H1 (cell line): Measurements from ENCODE around the gene HOOK1. TPM values are rescaled to one million over a fixed set of nuclear protein-coding genes. Genes with fewer than 3 reads are reported as not detected.

ENCODE experiments used
- CREB1 ChIP-seq: IDR thresholded peaks from 2 replicates; pipeline ENCODE4 v1.6.1; 2012; ENCODE audit warnings: inconsistent platforms
- HDAC2 ChIP-seq, 2 experiments: fragments of 300-600 bp in 1 of 2; sonication (generic) in 1 of 2; IDR thresholded peaks; 2 replicates each; pipeline ENCODE4 v1.6.1; 2011 to 2012; ENCODE audit warnings: low read depth in 2 of 2, low read length in 2 of 2, mild to moderate bottlenecking in 2 of 2, moderate library complexity in 2 of 2, borderline replicate concordance in 1 of 2, inconsistent platforms in 1 of 2
- HDAC6 ChIP-seq: IDR thresholded peaks from one replicate; pipeline ENCODE4 v1.7.1; 2012; ENCODE audit warnings: low read depth, mild to moderate bottlenecking, inconsistent platforms, low read length, moderate library complexity
- POU5F1 ChIP-seq: IDR thresholded peaks from 2 replicates; pipeline ENCODE4 v1.6.1; 2011; ENCODE audit warnings: low read depth, mild to moderate bottlenecking, low read length, moderate library complexity
- polyA plus RNA-seq, 7 experiments: library from polyadenylated mRNA; depleted of rRNA in 3 of 7; stranded (reverse) in 5 of 7; unstranded in 2 of 7; fragments of >200 nt in 5 of 7; fragments of 200-250 nt in 2 of 7; gene quantifications; 1 replicate in 5 of 7; 2 replicates in 1 of 7; 4 replicates in 1 of 7; pipeline versions ENCODE4 v1.2.1 to v1.2.3, GENCODE V29; 2011 to 2013; ENCODE audit warnings: missing spikeins in 2 of 7, mixed read lengths in 2 of 7
- total RNA-seq: library from RNA; stranded (reverse); fragmentation: NEBNext Ultra II Directional; extraction: Animal tissue kit (Norgen Biotek cat#: 25700); gene quantifications from 2 replicates; pipeline ENCODE4 v1.2.1, GENCODE V29; 2021

The HOOK1 gene
- total and polyA plus RNA-seq, 2 of the 8 experiments (the other 6 are each of a cell fraction or from before 2014, with no cell fraction given): 5.6 to 34.5 TPM

DNA sequence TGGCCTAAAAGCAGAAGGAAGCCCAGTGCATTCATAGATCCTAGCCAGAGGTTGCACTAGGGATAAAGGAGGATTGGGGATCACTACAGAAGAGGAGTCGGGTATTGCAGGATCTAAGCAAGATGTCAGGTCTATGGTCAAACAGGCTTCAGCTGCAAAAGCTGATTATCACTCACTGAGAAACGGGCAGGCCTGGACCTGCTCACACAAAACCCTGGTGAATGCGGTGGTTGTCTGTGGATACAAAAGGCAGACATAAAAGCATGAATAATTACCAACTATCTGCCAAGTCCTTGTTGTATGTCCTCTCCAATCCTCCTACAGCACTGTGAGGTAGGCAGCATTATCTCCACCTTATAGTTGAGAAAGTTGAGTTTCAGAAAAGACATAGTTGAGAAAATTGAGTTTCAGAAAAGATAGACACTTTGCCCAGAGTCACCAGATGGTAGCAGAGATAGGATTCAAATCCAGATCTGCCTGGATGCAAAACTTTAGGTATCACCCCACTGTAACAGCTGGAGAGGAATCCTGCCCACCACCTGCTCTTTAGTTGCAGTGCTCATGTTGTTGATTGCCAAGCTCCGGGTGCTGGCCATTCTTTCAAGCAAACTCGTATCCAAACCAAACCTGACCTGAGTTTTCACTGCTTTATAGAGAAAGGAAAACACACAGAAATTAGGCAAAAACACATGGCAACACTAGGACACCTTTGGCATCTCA, 49.6 kb upstream of the HOOK1 start (continued):
- TF ChIP-seq POU5F1 (no peak), HDAC2 (IDR thresholded peaks at IDR 0.05; ENCODE audit: borderline replicate concordance in 1 of 2, low read depth in 2 of 2, low read length in 2 of 2) (no peak), HDAC6 (no peak), CREB1 (no peak)
- TF ChIP-seq, all 59 proteins: peak for 0
